Left forelimb (tissue), 1 donor: Measurements from ENCODE around the gene ARL16.

Experiments
- DNase-seq: peaks from one replicate; pipeline ENCODE4 v3.0.0-alpha.2; 2018; ENCODE audit warnings: low spot score

ARL16 gene

GRCh38 chr17:81666342-81667191 lies 17.0 kb downstream of the ARL16 start, which contains the start of the genes CCDC137 and OXLD1:
Gene CCDC137 (plus strand): TSS chr17:81666737. CDS start chr17:81666767, 30 bp downstream.
Gene OXLD1 (minus strand): TSS chr17:81666605. CDS start chr17:81666577, 28 bp downstream.
- DNase-seq: peak; percentile 97

GRCh38 chr17:81666092-81666341 lies 17.6 kb downstream of the ARL16 start:
- DNase-seq: no peak

- no peak for DNase-seq
Measured at GRCh38 chr17:81665205-81666091, 18.1 kb downstream of the ARL16 start.

- DNase-seq: no peak
Measured at GRCh38 chr17:81664051-81664470, 19.5 kb downstream of the ARL16 start.

GRCh38 chr17:81662002-81662401 lies 21.6 kb downstream of the ARL16 start:
- DNase-seq: no peak

- DNase-seq: no peak
Measured at GRCh38 chr17:81660441-81660840, 23.2 kb downstream of the ARL16 start.

- no peak for DNase-seq
Measured at GRCh38 chr17:81659038-81659437, 24.6 kb downstream of the ARL16 start.

- DNase-seq: no peak
Measured at GRCh38 chr17:81656835-81657234, 26.8 kb downstream of the ARL16 start.

- DNase-seq: no peak
Measured at GRCh38 chr17:81656118-81656743, 27.4 kb downstream of the ARL16 start, which contains the start of gene PDE6G. Gene PDE6G (minus strand): TSS chr17:81656542. CDS start chr17:81653305, 3,237 bp downstream.

- DNase-seq: no peak
Measured at GRCh38 chr17:81655378-81656117, 28.0 kb downstream of the ARL16 start.

GRCh38 chr17:81652906-81653771 lies 30.5 kb downstream of the ARL16 start:
- DNase-seq: no peak

- no peak for DNase-seq
Measured at GRCh38 chr17:81651692-81652091, 31.9 kb downstream of the ARL16 start.

GRCh38 chr17:81650951-81651350 lies 32.6 kb downstream of the ARL16 start:
- no peak for DNase-seq

GRCh38 chr17:81648707-81649085 lies 34.9 kb downstream of the ARL16 start:
- DNase-seq: no peak

- no peak for DNase-seq
Measured at GRCh38 chr17:81648013-81648706, 35.4 kb downstream of the ARL16 start.

- no peak for DNase-seq
Measured at GRCh38 chr17:81647640-81648012, 36.0 kb downstream of the ARL16 start.

- DNase-seq: no peak
Measured at GRCh38 chr17:81646869-81647600, 36.6 kb downstream of the ARL16 start.

GRCh38 chr17:81644976-81645952 lies 38.3 kb downstream of the ARL16 start:
- no peak for DNase-seq
